GM12878 (cell line): Measurements from ENCODE around the gene EML5. TPM values are rescaled to one million over a fixed set of nuclear protein-coding genes. Genes with fewer than 3 reads are reported as not detected.

ENCODE experiments used
- ATAC-seq: fragments of 200-7000 bp; cut with Tn5 transposase; 3 replicates; pipeline ENCODE4 v1.9.1; 2020; ENCODE audit warnings: mild to moderate bottlenecking, moderate library complexity
- BruUV-seq: library from RNA; stranded (reverse); fragments of 400-500 nt; replicated peaks from 2 replicates; lab custom pipeline; 2021; lab: Mats Ljungman, UMichigan
- CTCF ChIA-PET: fragments of 300-600 bp; sonication (Branson Sonifier 250); formaldehyde crosslinking; extraction: SDS; loops from one replicate; lab custom pipeline; 2021; ENCODE audit warnings: inconsistent platforms; lab: Yijun Ruan, JAX
- POLR2A ChIA-PET: fragments of 350-600 bp; formaldehyde crosslinking; extraction: SDS; loops from one replicate; lab custom pipeline; 2021; ENCODE audit warnings: inconsistent platforms; lab: Charles Lee
- RAD21 ChIA-PET: fragments of 300-600 bp; sonication (Branson Sonifier 250); formaldehyde crosslinking; loops from one replicate; lab custom pipeline; 2023; ENCODE audit warnings: antibody characterized with exemption; ENCODE audit not compliant: unreplicated experiment; lab: Charles Lee
- SMC1A ChIA-PET: fragments of 300-600 bp; sonication (Branson Sonifier 250); formaldehyde crosslinking; loops from one replicate; lab custom pipeline; 2023; ENCODE audit not compliant: unreplicated experiment, uncharacterized antibody; lab: Charles Lee
- DNase-seq: peaks from one replicate; pipeline ENCODE4 v3.0.0-alpha.2; 2011; ENCODE audit warnings: low read depth, low spot score
- FAIRE-seq: peaks from 3 replicates; lab custom pipeline; 2011; peaks lifted over from hg19 to GRCh38; lab: Jason Lieb, UNC
- H2AFZ ChIP-seq: 2 replicates; pipeline ENCODE4 v1.6.0; 2011; ENCODE audit warnings: low read depth, low read length, control low read depth; ENCODE audit not compliant: control insufficient read depth
- H3K27ac ChIP-seq: 2 replicates; pipeline ENCODE4 v1.5.1; 2011; ENCODE audit warnings: control low read depth; ENCODE audit not compliant: control insufficient read depth, insufficient read depth
- H3K27me3 ChIP-seq, 2 experiments: replicated peaks in 1 of 2; 2 replicates each; pipeline versions ENCODE4 v1.6.0 to v1.6.1; 2011; ENCODE audit warnings: low read length in 1 of 2; ENCODE audit not compliant: control insufficient read depth in 2 of 2, insufficient read depth in 2 of 2
- H3K36me3 ChIP-seq, 2 experiments: 2 replicates each; pipeline ENCODE4 v1.5.1; 2011; ENCODE audit warnings: low read length in 1 of 2; ENCODE audit not compliant: control insufficient read depth in 2 of 2, insufficient read depth in 2 of 2
- H3K4me1 ChIP-seq: 2 replicates; pipeline ENCODE4 v1.6.1; 2011; ENCODE audit warnings: mild to moderate bottlenecking, low read length, moderate library complexity, mixed read lengths; ENCODE audit not compliant: control insufficient read depth, insufficient read depth
- H3K4me2 ChIP-seq: 2 replicates; pipeline ENCODE4 v1.6.0; 2011; ENCODE audit warnings: control low read depth; ENCODE audit not compliant: control insufficient read depth, insufficient read depth
- H3K4me3 ChIP-seq: fragments of 200-600 bp; sonication (generic); 2 replicates; pipeline ENCODE4 v1.5.1; 2016
- H3K79me2 ChIP-seq: 2 replicates; pipeline ENCODE4 v1.6.0; 2011; ENCODE audit warnings: low read length; ENCODE audit not compliant: control insufficient read depth, insufficient read depth
- H3K9ac ChIP-seq: 2 replicates; pipeline ENCODE4 v1.8.0; 2011; ENCODE audit warnings: low read length, control low read depth, mixed read lengths; ENCODE audit not compliant: control insufficient read depth, insufficient read depth
- H3K9me3 ChIP-seq: replicated peaks from 3 replicates; pipeline ENCODE4 v1.5.1; 2011; ENCODE audit warnings: mild to moderate bottlenecking, low read length; ENCODE audit not compliant: control insufficient read depth, insufficient read depth
- H4K20me1 ChIP-seq: 2 replicates; pipeline ENCODE4 v1.6.0; 2011; ENCODE audit not compliant: control insufficient read depth, insufficient read depth
- EGR1 ChIP-seq, 2 experiments: IDR thresholded peaks; 1 replicate in 1 of 2; 2 replicates in 1 of 2; pipeline ENCODE4 v1.6.1; 2011 to 2012; ENCODE audit warnings: low read depth in 2 of 2, low read length in 2 of 2, borderline replicate concordance in 1 of 2, mild to moderate bottlenecking in 1 of 2, moderate library complexity in 1 of 2
- JUNB ChIP-seq: IDR thresholded peaks from 2 replicates; pipeline ENCODE4 v1.6.1; 2016; ENCODE audit warnings: antibody characterized with exemption, mild to moderate bottlenecking
- MEF2A ChIP-seq: IDR thresholded peaks from 2 replicates; pipeline ENCODE4 v1.6.1; 2011; ENCODE audit warnings: low read depth, mild to moderate bottlenecking, low read length, moderate library complexity; ENCODE audit not compliant: insufficient read depth
- NFIC ChIP-seq: IDR thresholded peaks from 2 replicates; pipeline ENCODE4 v1.6.1; 2012; ENCODE audit warnings: low read depth, mild to moderate bottlenecking, inconsistent platforms, low read length, moderate library complexity
- RUNX3 ChIP-seq: IDR thresholded peaks from 2 replicates; pipeline ENCODE4 v1.6.1; 2012; ENCODE audit warnings: low read length, inconsistent platforms
- SMC3 ChIP-seq: IDR thresholded peaks from 2 replicates; pipeline ENCODE4 v1.6.1; 2011; ENCODE audit warnings: low read length, improper control_type of control experiment, borderline replicate concordance
- SREBF1 ChIP-seq: IDR thresholded peaks from 2 replicates; pipeline ENCODE4 v1.6.1; 2012; ENCODE audit warnings: mild to moderate bottlenecking, low read length
- TBL1XR1 ChIP-seq: IDR thresholded peaks from 2 replicates; pipeline ENCODE4 v1.6.1; 2012; ENCODE audit warnings: low read depth, low read length, improper control_type of control experiment
- ZNF24 ChIP-seq: fragments of 450-650 bp; IDR thresholded peaks from 2 replicates; pipeline ENCODE4 v1.6.1; 2017; ENCODE audit warnings: antibody characterized with exemption, mild to moderate bottlenecking
- WGBS: methylation state at CpG from one replicate; pipeline ENCODE4 v1.1.6; 2016; ENCODE audit warnings: low lambda C conversion rate; ENCODE audit not compliant: insufficient replicate concordance, insufficient coverage; ENCODE audit errors: missing lambda C conversion rate; 5-methylcytosine and 5-hydroxymethylcytosine counted together
- in situ Hi-C: fragments of 300-500 bp; cut with MboI; formaldehyde crosslinking; loops from 9 replicates; pipeline ENCODE4 v1.14.3; 2018; ENCODE audit warnings: mixed read lengths
- intact Hi-C: fragments of 100-400 bp; cut with micrococcal nuclease; formaldehyde crosslinking; loops from one replicate; pipeline ENCODE4 v1.14.2; 2022; ENCODE audit not compliant: unreplicated experiment
- polyA plus RNA-seq, 11 experiments: library from polyadenylated mRNA; depleted of rRNA in 4 of 11; unstranded in 6 of 11; stranded (reverse) in 5 of 11; fragments of >200 nt; fragmentation: Nextera tagmentation in 4 of 11; fragmentation: Illumina TruSeq in 1 of 11; extraction: Ambion mirVana in 4 of 11; extraction: Trizol in 1 of 11; gene quantifications; 1 replicate in 1 of 11; 2 replicates in 10 of 11; pipeline versions ENCODE4 v1.2.1 to v1.2.3, GENCODE V29; 2011 to 2016; ENCODE audit warnings: inconsistent platforms in 2 of 11, missing spikeins in 2 of 11, low read depth in 1 of 11
- total RNA-seq, 4 experiments: library from RNA; depleted of rRNA in 3 of 4; stranded (reverse); fragments of >200 nt in 3 of 4; fragmentation: Illumina TruSeq in 1 of 4; extraction: Trizol in 1 of 4; gene quantifications; 2 replicates each; pipeline versions ENCODE4 v1.2.1 to v1.2.3, GENCODE V29; 2013 to 2021
- TF ChIP-seq, protein P1 (sequence below): IDR thresholded peaks from 2 replicates; pipeline ENCODE4 v1.6.1; 2011; ENCODE audit warnings: low read depth, low read length, improper control_type of control experiment, borderline replicate concordance
- TF ChIP-seq, protein P2 (sequence below): IDR thresholded peaks from 2 replicates; pipeline ENCODE4 v1.6.1; 2012; ENCODE audit warnings: low read length, inconsistent platforms

Gene EML5
- total and polyA plus RNA-seq, 10 of the 15 experiments (the other 5 are each of a cell fraction or from before 2014, with no cell fraction given): 0.08 to 0.35 (median 0.22) TPM; not detected in 1

DNA sequence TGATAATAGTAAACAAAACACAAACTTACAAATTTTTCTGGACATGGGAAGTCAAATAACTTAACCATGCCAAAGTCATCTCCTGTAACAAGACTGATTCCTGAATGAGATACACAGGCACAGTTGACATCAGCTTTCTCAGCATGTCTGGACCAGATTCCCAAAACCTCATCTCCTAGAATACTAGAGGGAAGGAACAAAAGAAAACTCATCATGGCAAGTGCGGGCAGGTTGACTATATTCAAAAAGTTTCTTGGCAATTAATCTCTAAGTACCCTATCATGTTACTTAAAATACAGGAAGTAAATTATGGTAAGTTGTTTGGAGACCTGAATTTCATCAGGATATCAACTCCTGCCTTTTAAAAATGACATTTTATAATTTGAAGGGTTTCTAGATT, 176.1 kb downstream of the EML5 start (continued):
- TF ChIP-seq TBL1XR1 (no peak), EGR1 (IDR thresholded peaks at IDR 0.05; ENCODE audit: borderline replicate concordance in 1 of 2, low read depth in 2 of 2, low read length in 2 of 2) (no peak), NFIC (no peak), SREBF1 (no peak), ZNF24 (no peak)
- TF ChIP-seq, protein P1, sequence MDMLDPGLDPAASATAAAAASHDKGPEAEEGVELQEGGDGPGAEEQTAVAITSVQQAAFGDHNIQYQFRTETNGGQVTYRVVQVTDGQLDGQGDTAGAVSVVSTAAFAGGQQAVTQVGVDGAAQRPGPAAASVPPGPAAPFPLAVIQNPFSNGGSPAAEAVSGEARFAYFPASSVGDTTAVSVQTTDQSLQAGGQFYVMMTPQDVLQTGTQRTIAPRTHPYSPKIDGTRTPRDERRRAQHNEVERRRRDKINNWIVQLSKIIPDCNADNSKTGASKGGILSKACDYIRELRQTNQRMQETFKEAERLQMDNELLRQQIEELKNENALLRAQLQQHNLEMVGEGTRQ: no peak
- TF ChIP-seq, all 136 proteins: peak for 0

DNA sequence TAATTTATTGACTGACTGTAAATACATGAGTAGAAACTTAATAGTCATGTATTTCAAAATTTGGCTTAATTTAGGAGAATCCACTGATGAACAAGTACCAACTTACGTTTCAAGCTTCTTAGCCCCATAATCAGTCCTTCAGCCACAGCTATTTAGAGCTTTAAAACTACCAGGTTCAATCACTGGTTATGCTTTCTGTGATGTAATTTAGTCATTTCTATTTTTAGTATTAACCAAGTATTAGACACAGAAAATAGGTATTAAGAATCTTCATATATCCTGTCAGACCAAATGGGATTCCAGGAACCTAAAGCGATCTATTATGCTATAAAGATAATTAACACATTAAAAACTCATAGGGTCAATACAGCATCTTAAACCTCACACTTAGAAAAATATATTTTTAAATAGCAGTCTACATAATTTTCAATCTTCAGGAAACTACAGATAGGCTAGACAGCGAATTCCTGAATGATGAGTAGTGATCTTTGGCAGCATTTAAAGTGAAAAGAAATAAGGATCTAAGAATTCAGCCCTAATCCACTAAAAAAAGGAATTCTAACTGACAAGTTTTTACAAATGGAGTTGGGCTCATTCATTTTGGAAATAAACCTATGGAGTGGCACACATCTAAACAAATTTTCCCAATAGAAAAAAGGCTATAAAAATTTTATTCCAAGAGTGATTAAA, 178.4 kb downstream of the EML5 start:
- no peak overlapping the region for H3K27ac ChIP-seq
- no peak overlapping the region for H3K4me3 ChIP-seq
- DNase-seq: no peak
- ChIA-PET POLR2A (no interaction called here), SMC1A (interaction anchor here (1.4 to 1.8 kb wide), 5 partner anchors 13 to 53 kb away, joined by 3 to 7 read pairs (median 4); no protein-coding TSS in a partner anchor), CTCF (interaction anchor here (0.7 kb wide), 1 partner anchor 18 kb away, joined by 3 read pairs; no protein-coding TSS in a partner anchor), RAD21 (interaction anchor here (1.5 kb wide), 2 partner anchors 14 to 15 kb away, joined by 3 to 5 read pairs; no protein-coding TSS in a partner anchor)
- WGBS: 63% methylated on average over 3 of the region's 3 CpGs
- FAIRE-seq: no peak
- H3K4me2 ChIP-seq: no peak overlapping the region
- H3K79me2 ChIP-seq: no peaks in the 10 kb centered on the region
- intact Hi-C loops: no loop called here
- peak; percentile 72 for ATAC-seq
- no peaks in the 10 kb centered on the region for H3K27me3 ChIP-seq
- no peak overlapping the region for H2AFZ ChIP-seq
- peaks cover 0 to 29% of the 10 kb centered on the region in 2 experiments; a peak in 3 of 4 replicates for H3K36me3 ChIP-seq
- BruUV-seq: no TSS peak
- H4K20me1 ChIP-seq: no peaks in the 10 kb centered on the region
- TF ChIP-seq NFIC: peak; percentile 27; the same call in 1 of the 2 replicates
- TF ChIP-seq MEF2A: peak; percentile 74; the same call in 1 of the 2 replicates
- TF ChIP-seq SMC3: no peak
- TF ChIP-seq RUNX3: peak; percentile 23; the same call in 1 of the 2 replicates
- TF ChIP-seq, protein P2, sequence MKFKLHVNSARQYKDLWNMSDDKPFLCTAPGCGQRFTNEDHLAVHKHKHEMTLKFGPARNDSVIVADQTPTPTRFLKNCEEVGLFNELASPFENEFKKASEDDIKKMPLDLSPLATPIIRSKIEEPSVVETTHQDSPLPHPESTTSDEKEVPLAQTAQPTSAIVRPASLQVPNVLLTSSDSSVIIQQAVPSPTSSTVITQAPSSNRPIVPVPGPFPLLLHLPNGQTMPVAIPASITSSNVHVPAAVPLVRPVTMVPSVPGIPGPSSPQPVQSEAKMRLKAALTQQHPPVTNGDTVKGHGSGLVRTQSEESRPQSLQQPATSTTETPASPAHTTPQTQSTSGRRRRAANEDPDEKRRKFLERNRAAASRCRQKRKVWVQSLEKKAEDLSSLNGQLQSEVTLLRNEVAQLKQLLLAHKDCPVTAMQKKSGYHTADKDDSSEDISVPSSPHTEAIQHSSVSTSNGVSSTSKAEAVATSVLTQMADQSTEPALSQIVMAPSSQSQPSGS: 0 out of 2 replicates have a peak, but pooled peaks have one; percentile 45
- peak; percentile 55 for TF ChIP-seq JUNB
- H3K4me1 ChIP-seq: peaks cover 10% of the 10 kb centered on the region
- no peak overlapping the region for H3K9ac ChIP-seq
- in situ Hi-C loops: no loop called here
- H3K9me3 ChIP-seq: no peaks in the 10 kb centered on the region
